ENCODE measurements around the gene SLC4A9.
A peak's percentile ranks its signal among the peaks of the same experiment; 100 is the strongest.
"Not testable (repeated sequence)": the region's sequence is repeated elsewhere in the genome, so short reads cannot be mapped to it uniquely, and the experiment has no call there.

SLC4A9 gene

GRCh38 chr5:140340605-140341121 is 19.3 kb upstream of the SLC4A9 start:
- DNase-seq: no peak

GRCh38 chr5:140341591-140341990 is 18.4 kb upstream of the SLC4A9 start:
- no peak for DNase-seq

- DNase-seq: no peak
These were observed 17.7 kb upstream of the SLC4A9 start for GRCh38 chr5:140342287-140342686.

GRCh38 chr5:140342896-140343295 is 17.1 kb upstream of the SLC4A9 start:
- no peak for DNase-seq

GRCh38 chr5:140343849-140344248 is 16.1 kb upstream of the SLC4A9 start:
- DNase-seq: not testable (repeated sequence)

- DNase-seq: no peak
These were observed 15.1 kb upstream of the SLC4A9 start for GRCh38 chr5:140344683-140345423.

- DNase-seq: peak; percentile 23
These were observed 14.1 kb upstream of the SLC4A9 start for GRCh38 chr5:140345919-140346347.

GRCh38 chr5:140346348-140347221 is 13.4 kb upstream of the SLC4A9 start, which contains the start of gene HBEGF:
Gene HBEGF, minus strand, starts transcription at chr5:140346603. Its CDS starts 275 bp downstream, at chr5:140346328.
- DNase-seq: peak; percentile 76

- no peak for DNase-seq
These were observed 12.6 kb upstream of the SLC4A9 start for GRCh38 chr5:140347360-140347759.

- DNase-seq: no peak
These were observed 11.9 kb upstream of the SLC4A9 start for GRCh38 chr5:140348104-140348503.

GRCh38 chr5:140349244-140349643 is 10.8 kb upstream of the SLC4A9 start:
- DNase-seq: no peak

- DNase-seq: peak; percentile 71
These were observed 8.2 kb upstream of the SLC4A9 start for GRCh38 chr5:140351609-140352334.

GRCh38 chr5:140355546-140355945 is 4.4 kb upstream of the SLC4A9 start:
- no peak for DNase-seq

GRCh38 chr5:140356853-140357725 is 2.9 kb upstream of the SLC4A9 start:
- DNase-seq: no peak

- peak; percentile 81 for DNase-seq
These were observed 2.3 kb upstream of the SLC4A9 start for GRCh38 chr5:140357726-140358093.

GRCh38 chr5:140358738-140359310 is 1.2 kb upstream of the SLC4A9 start:
- DNase-seq: no peak

- DNase-seq: no peak
These were observed 886 bp downstream of the SLC4A9 start for GRCh38 chr5:140360681-140361479.

GRCh38 chr5:140361901-140362300 is 1.9 kb downstream of the SLC4A9 start:
- no peak for DNase-seq

GRCh38 chr5:140362311-140362710 is 2.3 kb downstream of the SLC4A9 start:
- DNase-seq: no peak

- no peak for DNase-seq
These were observed 3.1 kb downstream of the SLC4A9 start for GRCh38 chr5:140362875-140363630.

Data from NCI-H345 (cell line).